Breast epithelium (tissue), 3 donors: ENCODE results near the gene CNPY4.
"Not testable (repeated sequence)": the region's sequence is repeated elsewhere in the genome, so short reads cannot be mapped to it uniquely, and the experiment has no call there.

Experiments used
- CTCF ChIP-seq, 3 donors: fragments of 450-650 bp; IDR thresholded peaks; one replicate each; pipeline ENCODE4 v1.5.1; 2016 to 2017; ENCODE audit warnings: antibody characterized with exemption in 3 of 3, mild to moderate bottlenecking in 3 of 3, moderate library complexity in 3 of 3
- POLR2A ChIP-seq: fragments of 450-650 bp; IDR thresholded peaks from one replicate; pipeline ENCODE4 v1.6.1; 2016; ENCODE audit warnings: antibody characterized with exemption, mild to moderate bottlenecking, moderate library complexity
- POLR2AphosphoS5 ChIP-seq, 3 donors: sonication (generic); formaldehyde crosslinking; IDR thresholded peaks; one replicate each; pipeline ENCODE4 v1.6.1; 2017; ENCODE audit warnings: antibody characterized with exemption in 3 of 3

- not testable (repeated sequence) for TF ChIP-seq CTCF (IDR thresholded peaks at IDR 0.05); POLR2A; POLR2AphosphoS5 (IDR thresholded peaks at IDR 0.05)
These were observed 26.9 kb downstream of the CNPY4 start for GRCh38 chr7:100146350-100146749.
